DMS 273 (cell line): ENCODE measurements around the gene PLEKHG2.
"Not testable (repeated sequence)": the region's sequence is repeated elsewhere in the genome, so short reads cannot be mapped to it uniquely, and the experiment has no call there.

Source experiments
- DNase-seq: peaks from one replicate; lab custom pipeline; 2025; ENCODE audit not compliant: unreplicated experiment; lab: John Stamatoyannopoulos, UW

The PLEKHG2 gene

GRCh38 chr19:39446365-39447084 lies 34.1 kb downstream of the PLEKHG2 start:
- DNase-seq, result no peak

GRCh38 chr19:39448271-39448670 lies 35.8 kb downstream of the PLEKHG2 start:
- DNase-seq, result no peak

GRCh38 chr19:39449116-39449797 lies 36.8 kb downstream of the PLEKHG2 start:
- no peak for DNase-seq

GRCh38 chr19:39451257-39451656 lies 38.8 kb downstream of the PLEKHG2 start:
- not testable (repeated sequence) for DNase-seq

- DNase-seq, result no peak
Measured at GRCh38 chr19:39463403-39463802, 50.9 kb downstream of the PLEKHG2 start.

- no peak for DNase-seq
Measured at GRCh38 chr19:39465956-39466747, 53.7 kb downstream of the PLEKHG2 start.

- DNase-seq, result no peak
Measured at GRCh38 chr19:39467941-39468340, 55.5 kb downstream of the PLEKHG2 start.

GRCh38 chr19:39469036-39469435 lies 56.6 kb downstream of the PLEKHG2 start:
- DNase-seq, result no peak

GRCh38 chr19:39469567-39469966 lies 57.1 kb downstream of the PLEKHG2 start:
- no peak for DNase-seq

GRCh38 chr19:39470724-39471339 lies 58.4 kb downstream of the PLEKHG2 start:
- DNase-seq, result no peak

- no peak for DNase-seq
Measured at GRCh38 chr19:39471756-39472536, 59.5 kb downstream of the PLEKHG2 start.

- DNase-seq, result no peak
Measured at GRCh38 chr19:39472746-39473442, 60.4 kb downstream of the PLEKHG2 start.

GRCh38 chr19:39473443-39473960 lies 61.0 kb downstream of the PLEKHG2 start:
- DNase-seq, result no peak

GRCh38 chr19:39474139-39474620 lies 61.7 kb downstream of the PLEKHG2 start:
- DNase-seq, result peak; percentile 78

GRCh38 chr19:39475748-39476147 lies 63.3 kb downstream of the PLEKHG2 start:
- no peak for DNase-seq
